GM18498 (cell line): ENCODE results near the gene TIPRL.
"Not testable (repeated sequence)": the region's sequence is repeated elsewhere in the genome, so short reads cannot be mapped to it uniquely, and the experiment has no call there.

Source experiments
- ATAC-seq: cut with Tn5 transposase; IDR thresholded peaks from one replicate; pipeline ENCODE4 v1.9.1; 2021; ENCODE audit warnings: mild to moderate bottlenecking, moderate library complexity; ENCODE audit not compliant: unreplicated experiment

Gene TIPRL

DNA sequence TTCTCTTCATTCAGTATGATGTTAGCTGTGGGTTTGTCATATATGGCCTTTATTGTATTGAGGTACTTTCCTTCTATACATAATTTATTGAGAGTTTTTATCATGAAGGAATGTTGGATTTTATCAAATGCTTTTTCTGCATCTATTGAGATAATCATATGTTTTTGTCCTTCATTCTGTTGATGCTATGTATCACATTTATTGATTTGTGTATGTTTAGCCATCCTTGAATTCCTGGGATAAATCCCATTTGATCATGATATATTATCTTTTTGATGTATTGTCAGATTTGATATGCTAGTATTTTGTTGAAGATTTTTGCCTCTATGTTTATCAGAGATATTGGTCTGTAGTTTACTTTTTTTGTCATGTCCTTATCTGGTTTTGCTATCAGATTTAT is 21.1 kb upstream of the TIPRL start:
- ATAC-seq = no peak

DNA sequence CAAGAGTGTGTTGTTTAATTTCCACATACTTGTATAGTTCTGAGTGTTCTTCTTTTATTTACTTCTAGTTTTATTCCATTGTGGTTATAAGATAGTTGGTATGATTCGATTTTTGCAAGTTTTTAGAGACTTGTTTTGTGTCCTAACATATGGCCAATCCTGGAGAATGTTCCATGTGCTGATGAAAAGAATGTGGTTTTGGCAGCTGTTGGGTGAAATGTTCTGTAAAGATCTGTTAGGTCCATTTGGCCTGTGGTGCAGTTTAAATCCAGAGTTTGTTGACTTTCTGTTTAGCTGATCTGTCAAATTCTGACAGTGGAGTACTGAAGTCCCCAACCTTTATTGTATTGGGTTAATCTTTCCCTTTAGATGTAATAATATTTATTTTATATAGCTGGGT is 19.5 kb upstream of the TIPRL start:
- ATAC-seq = no peak

GRCh38 chr1:168159979-168160378 is 18.8 kb upstream of the TIPRL start:
- ATAC-seq = no peak

- no peak for ATAC-seq
Observed at GRCh38 chr1:168161459-168161858, 17.3 kb upstream of the TIPRL start.

DNA sequence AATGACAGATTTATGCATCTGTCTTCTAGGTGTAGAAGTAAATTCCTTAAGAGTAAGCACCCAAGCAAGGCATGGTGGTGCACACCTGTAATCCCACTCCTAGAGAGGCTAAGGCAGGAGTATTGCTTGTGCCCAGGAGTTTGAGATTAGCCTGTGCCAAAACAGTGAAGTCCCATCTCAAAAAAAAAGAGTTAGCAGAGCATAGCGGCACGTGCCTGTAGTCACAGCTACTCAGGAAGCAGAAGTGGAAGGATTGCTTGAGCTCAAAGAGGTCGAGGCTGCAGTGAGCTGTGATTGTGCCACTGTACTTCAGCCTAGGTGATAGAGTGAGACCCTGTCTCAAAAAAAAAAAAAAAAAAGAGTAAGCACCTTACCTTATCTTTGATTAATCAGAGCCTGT is 15.1 kb upstream of the TIPRL start:
- ATAC-seq = no peak

DNA sequence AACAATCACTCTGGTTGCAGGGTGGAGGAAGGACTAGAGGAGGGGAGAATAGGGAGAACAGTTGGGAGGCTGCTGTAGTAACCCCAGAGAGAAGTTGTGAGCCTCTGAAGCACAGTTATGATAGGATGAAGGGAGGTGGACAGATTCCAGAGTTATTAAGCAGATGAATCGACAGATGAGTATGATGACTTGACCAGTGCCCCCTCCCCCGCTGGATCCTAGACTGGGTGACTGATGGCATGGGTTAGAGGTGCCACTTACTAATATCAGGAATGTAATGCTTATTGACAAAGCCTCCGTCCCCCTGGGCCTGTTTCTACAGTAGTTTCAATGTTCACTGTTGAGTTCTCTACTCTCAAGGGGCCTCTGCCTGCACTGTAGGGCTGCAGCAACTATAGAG is 14.0 kb upstream of the TIPRL start:
- no peak for ATAC-seq

DNA sequence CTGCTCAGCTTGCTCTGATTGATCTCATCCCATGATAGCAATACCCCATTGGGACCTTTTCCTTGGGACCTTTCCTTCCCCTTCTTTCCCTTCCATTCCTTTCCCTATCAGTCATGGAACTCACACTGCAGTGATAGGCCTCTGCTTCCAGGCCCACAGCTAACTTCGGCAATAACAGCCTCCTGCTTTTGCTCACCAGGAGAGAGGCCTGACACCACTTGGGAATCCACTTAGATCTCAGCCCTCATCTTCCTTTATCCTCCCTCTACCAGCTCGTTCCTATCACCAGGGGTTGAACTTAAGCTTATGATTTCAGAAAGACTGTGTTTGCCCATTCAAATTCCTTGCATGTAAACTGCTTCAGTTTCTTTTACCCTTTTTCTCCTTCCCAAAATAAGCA is 11.0 kb upstream of the TIPRL start:
- ATAC-seq = no peak

GRCh38 chr1:168170564-168171508 is 7.9 kb upstream of the TIPRL start:
- no peak for ATAC-seq

GRCh38 chr1:168172250-168172915 is 6.4 kb upstream of the TIPRL start:
- no peak for ATAC-seq

DNA sequence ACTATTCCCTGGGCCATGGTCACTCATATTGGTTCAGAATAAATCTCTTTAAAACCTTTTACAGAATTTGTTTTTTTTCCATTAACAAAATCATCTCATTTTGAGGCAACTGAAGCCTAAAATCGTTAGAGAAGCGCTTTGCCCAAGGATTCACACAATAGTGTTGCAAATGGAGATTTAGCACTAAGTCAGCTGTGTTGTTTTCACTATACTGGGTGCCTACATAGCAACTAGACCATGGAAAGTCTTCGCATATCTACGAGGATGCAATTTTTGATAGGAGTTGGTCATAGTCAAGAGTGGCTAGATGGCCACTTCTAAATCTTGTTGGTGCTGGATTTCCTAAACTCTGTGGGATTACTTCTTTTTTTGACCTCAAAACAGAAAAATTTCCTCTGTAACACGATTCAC is 530 bp upstream of the TIPRL start:
- no peak for ATAC-seq

GRCh38 chr1:168179438-168180147 is 831 bp downstream of the TIPRL start:
- no peak for ATAC-seq

GRCh38 chr1:168180148-168180524 is 1.4 kb downstream of the TIPRL start:
- ATAC-seq = no peak

- ATAC-seq = not testable (repeated sequence)
Observed at GRCh38 chr1:168181063-168181720, 2.4 kb downstream of the TIPRL start.

- no peak for ATAC-seq
Observed at GRCh38 chr1:168187177-168187576, 8.4 kb downstream of the TIPRL start.

- ATAC-seq = no peak
Observed at GRCh38 chr1:168190403-168190802, 11.6 kb downstream of the TIPRL start.

GRCh38 chr1:168195199-168196135 is 16.7 kb downstream of the TIPRL start:
- ATAC-seq = no peak

DNA sequence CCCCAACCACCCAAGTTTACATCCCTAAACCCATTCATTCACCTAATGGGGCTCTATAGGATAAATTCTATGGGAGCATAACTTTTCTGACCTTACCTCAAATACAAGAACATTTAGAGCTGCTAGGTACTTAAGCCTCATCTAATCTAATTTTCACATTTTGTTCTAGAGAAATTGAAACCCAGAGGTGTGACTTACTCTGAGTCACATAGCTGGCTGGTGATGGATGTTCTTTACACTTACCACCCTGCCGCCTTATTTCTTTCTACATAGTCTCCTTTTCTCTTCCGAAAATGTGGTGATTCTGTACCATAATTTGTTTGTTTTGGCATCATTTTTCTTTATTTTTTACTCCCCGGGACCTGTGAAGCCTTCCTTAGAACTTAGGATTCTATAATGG is 20.3 kb downstream of the TIPRL start:
- ATAC-seq = no peak

GRCh38 chr1:168202941-168203654 is 24.3 kb downstream of the TIPRL start:
- ATAC-seq = no peak

DNA sequence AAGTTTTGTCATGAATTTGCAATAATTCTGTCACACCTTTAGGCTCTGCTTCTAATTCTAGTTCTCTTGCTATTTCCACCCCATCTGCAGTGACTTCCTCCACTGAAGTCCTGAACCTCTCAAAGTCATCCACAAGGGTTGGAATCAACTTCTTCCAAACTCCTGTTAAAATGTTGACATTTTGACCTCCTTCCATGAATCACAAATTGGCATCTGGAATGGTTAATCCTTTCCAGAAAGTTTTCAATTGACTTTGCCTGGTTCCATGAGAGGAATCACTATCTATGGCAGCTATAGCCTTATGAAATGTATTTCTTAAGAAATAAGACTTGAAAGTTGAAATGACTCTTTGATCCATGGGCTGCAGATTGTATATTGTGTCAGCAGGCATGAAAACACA is 27.3 kb downstream of the TIPRL start:
- no peak for ATAC-seq
